ENCODE measurements around the gene AIMP1.

The AIMP1 gene

GRCh38 chr4:106304632-106305031 is 11.7 kb upstream of the AIMP1 start:
- no peak for TF ChIP-seq FOXM1 (IDR thresholded peaks at IDR 0.05; ENCODE audit: borderline replicate concordance, low read depth)

GRCh38 chr4:106305435-106306055 is 10.8 kb upstream of the AIMP1 start:
- no peak for TF ChIP-seq EGR1 (IDR thresholded peaks at IDR 0.05)
- TF ChIP-seq YY1 (IDR thresholded peaks at IDR 0.05; ENCODE audit: low read depth), result no peak
- no peak for TF ChIP-seq FOXM1 (IDR thresholded peaks at IDR 0.05; ENCODE audit: borderline replicate concordance, low read depth)
- no peak for TF ChIP-seq ZBTB7A (IDR thresholded peaks at IDR 0.05; ENCODE audit: low read depth)
- TF ChIP-seq MAX (IDR thresholded peaks at IDR 0.05), result no peak
- no peak for TF ChIP-seq RAD21 (IDR thresholded peaks at IDR 0.05; ENCODE audit: low read depth)

GRCh38 chr4:106306561-106306960 is 9.8 kb upstream of the AIMP1 start:
- TF ChIP-seq MAX (IDR thresholded peaks at IDR 0.05) (no peak), TEAD4 (IDR thresholded peaks at IDR 0.05) (no peak)

- TF ChIP-seq TEAD4 (IDR thresholded peaks at IDR 0.05) (no peak), NFIC (IDR thresholded peaks at IDR 0.05) (no peak), EGR1 (IDR thresholded peaks at IDR 0.05) (no peak), TCF12 (IDR thresholded peaks at IDR 0.05; ENCODE audit: low read depth) (no peak), CEBPB (IDR thresholded peaks at IDR 0.05) (no peak), USF1 (IDR thresholded peaks at IDR 0.05) (no peak), FOXM1 (IDR thresholded peaks at IDR 0.05; ENCODE audit: borderline replicate concordance, low read depth) (no peak), YY1 (IDR thresholded peaks at IDR 0.05; ENCODE audit: low read depth) (no peak), ZBTB7A (IDR thresholded peaks at IDR 0.05; ENCODE audit: low read depth) (no peak), EP300 (IDR thresholded peaks at IDR 0.05; ENCODE audit: borderline replicate concordance) (no peak), CREB1 (IDR thresholded peaks at IDR 0.05; ENCODE audit: low read depth) (no peak), RAD21 (IDR thresholded peaks at IDR 0.05; ENCODE audit: low read depth) (no peak), MAX (IDR thresholded peaks at IDR 0.05) (no peak), TAF1 (IDR thresholded peaks at IDR 0.05; ENCODE audit: low read depth) (no peak), REST (IDR thresholded peaks at IDR 0.05; ENCODE audit: low read depth) (no peak)
Measured at GRCh38 chr4:106312377-106312776, 4.0 kb upstream of the AIMP1 start.

- no peak for TF ChIP-seq ZBTB7A (IDR thresholded peaks at IDR 0.05; ENCODE audit: low read depth)
- TF ChIP-seq NFIC (IDR thresholded peaks at IDR 0.05), result no peak
- no peak for TF ChIP-seq CEBPB (IDR thresholded peaks at IDR 0.05)
- no peak for TF ChIP-seq YY1 (IDR thresholded peaks at IDR 0.05; ENCODE audit: low read depth)
- no peak for TF ChIP-seq EP300 (IDR thresholded peaks at IDR 0.05; ENCODE audit: borderline replicate concordance)
- no peak for TF ChIP-seq MAX (IDR thresholded peaks at IDR 0.05)
- no peak for TF ChIP-seq TEAD4 (IDR thresholded peaks at IDR 0.05)
Measured at GRCh38 chr4:106312997-106313522, 3.3 kb upstream of the AIMP1 start.

- TF ChIP-seq NFIC (IDR thresholded peaks at IDR 0.05) (no peak), USF1 (IDR thresholded peaks at IDR 0.05) (no peak), ZBTB7A (IDR thresholded peaks at IDR 0.05; ENCODE audit: low read depth) (no peak), YY1 (IDR thresholded peaks at IDR 0.05; ENCODE audit: low read depth) (no peak), REST (IDR thresholded peaks at IDR 0.05; ENCODE audit: low read depth) (no peak), FOXM1 (IDR thresholded peaks at IDR 0.05; ENCODE audit: borderline replicate concordance, low read depth) (no peak), RAD21 (IDR thresholded peaks at IDR 0.05; ENCODE audit: low read depth) (no peak), EGR1 (IDR thresholded peaks at IDR 0.05) (no peak)
Measured at GRCh38 chr4:106314960-106315359, 1.4 kb upstream of the AIMP1 start.

All from Ishikawa (cell line).